B cell (primary cell): ENCODE measurements around the gene AFF1. TPM values are rescaled to one million over a fixed set of nuclear protein-coding genes. Genes with fewer than 3 reads are reported as not detected.
"Not testable (repeated sequence)": the region's sequence is repeated elsewhere in the genome, so short reads cannot be mapped to it uniquely, and the experiment has no call there.

ENCODE experiments used
- ATAC-seq: fragments of 200-7000 bp; cut with Tn5 transposase; one replicate; pipeline ENCODE4 v1.10.0; 2021; ENCODE audit warnings: low read depth, mild to moderate bottlenecking, moderate number of reproducible peaks, moderate library complexity
- CTCF ChIA-PET: fragments of 350-600 bp; sonication (Branson Sonifier 250); formaldehyde crosslinking; loops from one replicate; lab custom pipeline; 2021; ENCODE audit warnings: antibody characterized with exemption, inconsistent platforms; lab: Charles Lee
- POLR2A ChIA-PET: fragments of 350-600 bp; sonication (Branson Sonifier 250); formaldehyde crosslinking; loops from one replicate; lab custom pipeline; 2021; ENCODE audit warnings: antibody characterized with exemption; lab: Charles Lee
- DNase-seq: peaks from one replicate; pipeline ENCODE4 v3.0.0; 2013
- H2AFZ ChIP-seq: 2 replicates; pipeline ENCODE4 v1.6.1; 2012; ENCODE audit warnings: mild to moderate bottlenecking, low read depth, low read length; ENCODE audit not compliant: insufficient read depth, poor library complexity, severe bottlenecking
- H3K27ac ChIP-seq, 2 donors: 1 replicate in 1 of 2; 2 replicates in 1 of 2; pipeline ENCODE4 v1.5.1; 2012 to 2013; ENCODE audit warnings: low read length in 2 of 2, mild to moderate bottlenecking in 2 of 2, moderate library complexity in 1 of 2
- H3K27me3 ChIP-seq, 4 experiments: fragments of 200-600 bp in 1 of 4; sonication (generic) in 1 of 4; replicated peaks in 1 of 4; 1 replicate in 2 of 4; 2 replicates in 2 of 4; pipeline versions ENCODE4 v1.6.1 to v1.7.0; 2013 to 2016; ENCODE audit warnings: low read length in 3 of 4, mild to moderate bottlenecking in 2 of 4, mixed read lengths in 1 of 4, moderate library complexity in 1 of 4; ENCODE audit not compliant: insufficient read depth in 4 of 4, control insufficient read depth in 3 of 4; ENCODE audit errors: control extremely low read depth in 1 of 4
- H3K36me3 ChIP-seq, 2 experiments: replicated peaks in 1 of 2; 1 replicate in 1 of 2; 2 replicates in 1 of 2; pipeline versions ENCODE4 v1.6.1 to v1.7.1; 2013; ENCODE audit warnings: low read length in 1 of 2; ENCODE audit not compliant: insufficient read depth in 2 of 2, control insufficient read depth in 1 of 2; ENCODE audit errors: control extremely low read depth in 1 of 2, extremely low read depth in 1 of 2
- H3K4me1 ChIP-seq, 2 donors: fragments of 200-600 bp in 1 of 2; sonication (generic) in 1 of 2; 1 replicate in 1 of 2; 2 replicates in 1 of 2; pipeline versions ENCODE4 v1.5.1 to v1.6.1; 2013 to 2017; ENCODE audit warnings: low read length in 2 of 2; ENCODE audit not compliant: control insufficient read depth in 2 of 2, insufficient read depth in 2 of 2
- H3K4me2 ChIP-seq: replicated peaks from 2 replicates; pipeline ENCODE3; 2012; ENCODE audit warnings: mild to moderate bottlenecking, low read depth, low read length; ENCODE audit not compliant: poor library complexity, severe bottlenecking
- H3K4me3 ChIP-seq, 5 experiments: fragments of 200-600 bp in 1 of 5; sonication (generic) in 1 of 5; 1 replicate in 3 of 5; 2 replicates in 2 of 5; pipeline versions ENCODE4 v1.5.1 to v1.7.0; 2011 to 2016; ENCODE audit warnings: low read length in 4 of 5, mild to moderate bottlenecking in 4 of 5, low read depth in 2 of 5, control low read depth in 1 of 5, moderate library complexity in 1 of 5; ENCODE audit not compliant: insufficient read depth in 1 of 5; ENCODE audit errors: control extremely low read depth in 1 of 5, extremely low read depth in 1 of 5
- H3K79me2 ChIP-seq: fragments of 200-600 bp; sonication (generic); one replicate; pipeline ENCODE4 v1.6.0; 2016; ENCODE audit warnings: low read length; ENCODE audit not compliant: control insufficient read depth, insufficient read depth
- H3K9ac ChIP-seq: fragments of 200-600 bp; sonication (generic); 2 replicates; pipeline ENCODE4 v1.6.1; 2017; ENCODE audit warnings: mild to moderate bottlenecking, low read length, moderate library complexity
- H3K9me3 ChIP-seq, 3 donors: one replicate each; pipeline versions ENCODE4 v1.6.1 to v1.7.1; 2013; ENCODE audit warnings: low read length in 2 of 3; ENCODE audit not compliant: control insufficient read depth in 2 of 3, insufficient read depth in 1 of 3; ENCODE audit errors: control extremely low read depth in 1 of 3
- H4K20me1 ChIP-seq: 2 replicates; pipeline ENCODE4 v1.6.0; 2012; ENCODE audit warnings: mild to moderate bottlenecking, low read length; ENCODE audit not compliant: insufficient read depth, control insufficient read depth, poor library complexity, severe bottlenecking
- H3K27ac Mint-ChIP-seq: one replicate; pipeline ENCODE4 v1.8.0; 2021; ENCODE audit warnings: mixed read lengths
- H3K27me3 Mint-ChIP-seq: one replicate; pipeline ENCODE4 v1.8.0; 2021; ENCODE audit warnings: mixed read lengths
- H3K4me1 Mint-ChIP-seq: one replicate; pipeline ENCODE4 v1.8.0; 2021; ENCODE audit warnings: mixed read lengths
- H3K4me3 Mint-ChIP-seq: one replicate; pipeline ENCODE4 v1.8.0; 2021; ENCODE audit warnings: mixed read lengths
- H3K9me3 Mint-ChIP-seq: one replicate; pipeline ENCODE4 v1.8.0; 2022; ENCODE audit warnings: mixed read lengths; ENCODE audit not compliant: insufficient read depth
- EZH2 ChIP-seq: IDR thresholded peaks from 2 replicates; pipeline ENCODE4 v1.6.1; 2012; ENCODE audit warnings: borderline replicate concordance, low read depth, mild to moderate bottlenecking, moderate library complexity, low read length; ENCODE audit not compliant: insufficient read depth, poor library complexity, severe bottlenecking
- WGBS: methylation state at CpG from one replicate; pipeline ENCODE4 v1.1.5; 2013; ENCODE audit warnings: missing lambda C conversion rate; ENCODE audit not compliant: insufficient coverage; 5-methylcytosine and 5-hydroxymethylcytosine counted together
- intact Hi-C: fragments of 100-400 bp; cut with micrococcal nuclease; formaldehyde crosslinking; loops from one replicate; pipeline ENCODE4 v1.10.0; 2022
- polyA plus RNA-seq: library from polyadenylated mRNA; depleted of rRNA; stranded (reverse); fragments of >200 nt; gene quantifications from 2 replicates; pipeline ENCODE4 v1.2.3, GENCODE V29; 2012
- total RNA-seq, 2 donors: library from RNA; stranded (reverse); fragments of 120-200 nt in 1 of 2; gene quantifications; 1 replicate in 1 of 2; 2 replicates in 1 of 2; pipeline versions ENCODE4 v1.2.3 to v1.2.4, GENCODE V29; 2013 to 2022
- TF ChIP-seq, protein P1 (sequence below): fragments of 200-600 bp; IDR thresholded peaks from one replicate; pipeline ENCODE4 v1.8.0; 2022; ENCODE audit warnings: antibody characterized with exemption, mild to moderate bottlenecking

The AFF1 gene
- total and polyA plus RNA-seq, 2 donors (not counting 1 experiment from before 2014, with no cell fraction given), result 15.3 to 135 TPM

DNA sequence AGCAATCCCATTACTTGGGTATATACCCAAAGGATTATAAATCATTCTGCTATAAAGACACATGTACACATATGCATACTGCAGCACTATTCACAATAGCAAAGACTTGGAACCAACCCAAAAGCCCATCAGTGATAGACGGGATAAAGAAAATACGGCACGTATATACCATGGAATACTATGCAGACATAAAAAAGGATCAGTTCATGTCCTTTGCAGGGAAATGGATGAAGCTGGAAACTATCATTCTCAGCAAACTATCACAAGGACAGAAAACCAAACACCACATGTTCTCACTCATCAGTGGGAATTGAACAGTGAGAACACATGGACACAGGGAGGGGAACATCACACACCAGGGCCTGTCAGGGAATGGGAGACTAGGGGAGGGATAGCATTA is 54.8 kb downstream of the AFF1 start:
- H4K20me1 ChIP-seq, H3K27ac Mint-ChIP-seq, H3K9me3 Mint-ChIP-seq, DNase-seq, H3K4me3 ChIP-seq, H3K4me1 ChIP-seq, H3K4me2 ChIP-seq, POLR2A ChIA-PET, H3K4me3 Mint-ChIP-seq, intact Hi-C loops, H3K27me3 ChIP-seq, H3K9me3 ChIP-seq, H3K27ac ChIP-seq, H2AFZ ChIP-seq, ATAC-seq, H3K9ac ChIP-seq, CTCF ChIA-PET, H3K36me3 ChIP-seq, H3K27me3 Mint-ChIP-seq: not testable (repeated sequence)
- WGBS, result no CpG with 5 or more reads among the region's 3 CpGs
- peaks cover 11% of the 10 kb centered on the region for H3K4me1 Mint-ChIP-seq
- H3K79me2 ChIP-seq, result peaks cover 23% of the 10 kb centered on the region

DNA sequence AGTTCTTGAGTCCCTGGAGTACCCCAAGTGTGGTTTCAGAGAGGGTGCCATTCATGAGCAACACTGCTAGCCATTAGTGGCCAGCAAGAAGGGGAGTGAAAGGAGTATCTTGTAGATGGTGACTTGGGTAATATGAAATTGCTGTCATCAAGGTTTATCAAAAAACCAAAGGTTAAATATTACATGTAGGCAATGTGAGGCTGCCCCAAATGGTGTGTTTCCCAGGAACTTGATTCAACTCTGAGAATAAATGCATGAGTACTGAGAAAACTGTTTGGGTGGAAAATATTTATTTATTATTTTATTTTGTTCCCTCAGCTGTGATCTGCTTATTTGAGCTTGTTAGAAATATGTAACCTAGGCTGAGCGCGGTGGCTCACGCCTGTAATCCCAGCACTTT is 55.7 kb downstream of the AFF1 start:
- ATAC-seq, result no peak
- POLR2A ChIA-PET, result interaction anchor here (0.5 to 1.1 kb wide), 2 partner anchors 13 to 36 kb away, joined by 3 to 7 read pairs; no protein-coding TSS in a partner anchor
- Histone ChIP-seq H2AFZ (no peak overlapping the region), H3K4me3 (no peak overlapping the region), H3K4me2 (no peak overlapping the region), H3K27ac (no peak overlapping the region), H4K20me1 (no peaks in the 10 kb centered on the region), H3K79me2 (peaks cover 21% of the 10 kb centered on the region), H3K4me1 (peaks cover 5 to 6% of the 10 kb centered on the region in 2 donors), H3K27me3 (no peaks in the 10 kb centered on the region), H3K9me3 (no peaks in the 10 kb centered on the region), H3K36me3 (peaks cover 0 to 3% of the 10 kb centered on the region in 2 experiments), H3K9ac (no peak overlapping the region)
- no peak for DNase-seq
- 95% methylated on average over 3 of the region's 3 CpGs for WGBS
- H3K4me3 Mint-ChIP-seq, result no peak overlapping the region
- no peaks in the 10 kb centered on the region for H3K9me3 Mint-ChIP-seq
- TF ChIP-seq EZH2, result no peak
- TF ChIP-seq, protein P1, sequence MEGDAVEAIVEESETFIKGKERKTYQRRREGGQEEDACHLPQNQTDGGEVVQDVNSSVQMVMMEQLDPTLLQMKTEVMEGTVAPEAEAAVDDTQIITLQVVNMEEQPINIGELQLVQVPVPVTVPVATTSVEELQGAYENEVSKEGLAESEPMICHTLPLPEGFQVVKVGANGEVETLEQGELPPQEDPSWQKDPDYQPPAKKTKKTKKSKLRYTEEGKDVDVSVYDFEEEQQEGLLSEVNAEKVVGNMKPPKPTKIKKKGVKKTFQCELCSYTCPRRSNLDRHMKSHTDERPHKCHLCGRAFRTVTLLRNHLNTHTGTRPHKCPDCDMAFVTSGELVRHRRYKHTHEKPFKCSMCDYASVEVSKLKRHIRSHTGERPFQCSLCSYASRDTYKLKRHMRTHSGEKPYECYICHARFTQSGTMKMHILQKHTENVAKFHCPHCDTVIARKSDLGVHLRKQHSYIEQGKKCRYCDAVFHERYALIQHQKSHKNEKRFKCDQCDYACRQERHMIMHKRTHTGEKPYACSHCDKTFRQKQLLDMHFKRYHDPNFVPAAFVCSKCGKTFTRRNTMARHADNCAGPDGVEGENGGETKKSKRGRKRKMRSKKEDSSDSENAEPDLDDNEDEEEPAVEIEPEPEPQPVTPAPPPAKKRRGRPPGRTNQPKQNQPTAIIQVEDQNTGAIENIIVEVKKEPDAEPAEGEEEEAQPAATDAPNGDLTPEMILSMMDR, result no peak
- CTCF ChIA-PET, result interaction anchor here (0.7 kb wide), 1 partner anchor 102 kb away, joined by 3 read pairs; no protein-coding TSS in a partner anchor
- no peaks in the 10 kb centered on the region for H3K27me3 Mint-ChIP-seq
- H3K27ac Mint-ChIP-seq, result no peak overlapping the region
- intact Hi-C loops, result no loop called here
- peaks cover 13% of the 10 kb centered on the region for H3K4me1 Mint-ChIP-seq
